Trophoblast cell (in vitro differentiated cells and primary cell): Measurements from ENCODE around the gene SLC41A2.
"Not testable (repeated sequence)": the region's sequence is repeated elsewhere in the genome, so short reads cannot be mapped to it uniquely, and the experiment has no call there.

Source experiments
- DNase-seq, 2 donors: peaks; one replicate each; pipeline ENCODE4 v3.0.0-alpha.2; 2016
- H2AFZ ChIP-seq: 2 replicates; pipeline ENCODE4 v1.6.1; 2013; ENCODE audit warnings: low read length, moderate library complexity, mild to moderate bottlenecking; ENCODE audit not compliant: insufficient read depth, poor library complexity
- H2AK5ac ChIP-seq: 2 replicates; pipeline ENCODE4 v1.6.1; 2013; ENCODE audit warnings: mild to moderate bottlenecking, low read length
- H2BK120ac ChIP-seq: 2 replicates; pipeline ENCODE4 v1.6.1; 2013; ENCODE audit warnings: low read length, mild to moderate bottlenecking, moderate library complexity; ENCODE audit not compliant: insufficient read depth, poor library complexity
- H2BK12ac ChIP-seq: 2 replicates; pipeline ENCODE4 v1.6.1; 2013; ENCODE audit warnings: mild to moderate bottlenecking, low read length, moderate library complexity
- H2BK5ac ChIP-seq: 2 replicates; pipeline ENCODE4 v1.6.1; 2013; ENCODE audit warnings: low read length, low read depth, moderate library complexity, mild to moderate bottlenecking; ENCODE audit not compliant: poor library complexity
- H3K14ac ChIP-seq: 2 replicates; pipeline ENCODE4 v1.6.1; 2013; ENCODE audit warnings: mild to moderate bottlenecking, low read length
- H3K18ac ChIP-seq: 2 replicates; pipeline ENCODE4 v1.6.1; 2013; ENCODE audit warnings: mild to moderate bottlenecking, low read length
- H3K23ac ChIP-seq: 2 replicates; pipeline ENCODE4 v1.6.1; 2013; ENCODE audit warnings: low read length
- H3K27ac ChIP-seq: 2 replicates; pipeline ENCODE4 v1.5.1; 2013; ENCODE audit warnings: low read depth, mild to moderate bottlenecking, inconsistent platforms, low read length, moderate library complexity
- H3K27me3 ChIP-seq: 2 replicates; pipeline ENCODE4 v1.6.1; 2013; ENCODE audit warnings: inconsistent platforms, mild to moderate bottlenecking, low read length, moderate library complexity; ENCODE audit not compliant: insufficient read depth
- H3K36me3 ChIP-seq, 2 experiments: 1 replicate in 1 of 2; 2 replicates in 1 of 2; pipeline ENCODE4 v1.6.1; 2013; ENCODE audit warnings: low read length in 2 of 2, mild to moderate bottlenecking in 2 of 2, moderate library complexity in 1 of 2; ENCODE audit not compliant: insufficient read depth in 2 of 2, control insufficient read depth in 1 of 2
- H3K4ac ChIP-seq: 2 replicates; pipeline ENCODE4 v1.6.1; 2013; ENCODE audit warnings: low read depth, mild to moderate bottlenecking, low read length, moderate library complexity
- H3K4me1 ChIP-seq, 2 experiments: 1 replicate in 1 of 2; 2 replicates in 1 of 2; pipeline ENCODE4 v1.6.1; 2013; ENCODE audit warnings: low read length in 2 of 2, mild to moderate bottlenecking in 2 of 2, moderate library complexity in 1 of 2; ENCODE audit not compliant: insufficient read depth in 2 of 2, control insufficient read depth in 1 of 2
- H3K4me2 ChIP-seq: 2 replicates; pipeline ENCODE4 v1.6.1; 2013; ENCODE audit warnings: inconsistent platforms, mild to moderate bottlenecking, low read length, moderate library complexity
- H3K4me3 ChIP-seq: 2 replicates; pipeline ENCODE4 v1.5.1; 2013; ENCODE audit warnings: mild to moderate bottlenecking, low read depth, low read length, inconsistent platforms
- H3K79me1 ChIP-seq: one replicate; pipeline ENCODE4 v1.6.1; 2013; ENCODE audit warnings: low read length
- H3K79me2 ChIP-seq: 2 replicates; pipeline ENCODE4 v1.6.1; 2013; ENCODE audit warnings: low read length, mild to moderate bottlenecking; ENCODE audit not compliant: control insufficient read depth, insufficient read depth, poor library complexity
- H3K9ac ChIP-seq: 2 replicates; pipeline ENCODE4 v1.6.1; 2013; ENCODE audit warnings: mild to moderate bottlenecking, low read length
- H3K9me3 ChIP-seq: 2 replicates; pipeline ENCODE4 v1.6.1; 2013; ENCODE audit warnings: low read depth, mild to moderate bottlenecking, control low read depth, inconsistent platforms, low read length; ENCODE audit not compliant: insufficient read depth
- H4K12ac ChIP-seq: 2 replicates; pipeline ENCODE4 v1.6.1; 2013; ENCODE audit warnings: low read depth, mild to moderate bottlenecking, low read length, moderate library complexity
- H4K8ac ChIP-seq: 2 replicates; pipeline ENCODE4 v1.6.1; 2013; ENCODE audit warnings: low read depth, mild to moderate bottlenecking, low read length, moderate library complexity
- H4K91ac ChIP-seq: one replicate; pipeline ENCODE4 v1.6.1; 2013; ENCODE audit warnings: low read depth, mild to moderate bottlenecking, low read length, moderate library complexity
- WGBS: extraction: QIAGEN DNeasy Blood & Tissue Kit; methylation state at CpG from one replicate; pipeline ENCODE4 v1.1.7; 2013; ENCODE audit warnings: missing lambda C conversion rate; ENCODE audit not compliant: insufficient read length, insufficient coverage; ENCODE audit errors: extremely low coverage; 5-methylcytosine and 5-hydroxymethylcytosine counted together

The SLC41A2 gene

DNA sequence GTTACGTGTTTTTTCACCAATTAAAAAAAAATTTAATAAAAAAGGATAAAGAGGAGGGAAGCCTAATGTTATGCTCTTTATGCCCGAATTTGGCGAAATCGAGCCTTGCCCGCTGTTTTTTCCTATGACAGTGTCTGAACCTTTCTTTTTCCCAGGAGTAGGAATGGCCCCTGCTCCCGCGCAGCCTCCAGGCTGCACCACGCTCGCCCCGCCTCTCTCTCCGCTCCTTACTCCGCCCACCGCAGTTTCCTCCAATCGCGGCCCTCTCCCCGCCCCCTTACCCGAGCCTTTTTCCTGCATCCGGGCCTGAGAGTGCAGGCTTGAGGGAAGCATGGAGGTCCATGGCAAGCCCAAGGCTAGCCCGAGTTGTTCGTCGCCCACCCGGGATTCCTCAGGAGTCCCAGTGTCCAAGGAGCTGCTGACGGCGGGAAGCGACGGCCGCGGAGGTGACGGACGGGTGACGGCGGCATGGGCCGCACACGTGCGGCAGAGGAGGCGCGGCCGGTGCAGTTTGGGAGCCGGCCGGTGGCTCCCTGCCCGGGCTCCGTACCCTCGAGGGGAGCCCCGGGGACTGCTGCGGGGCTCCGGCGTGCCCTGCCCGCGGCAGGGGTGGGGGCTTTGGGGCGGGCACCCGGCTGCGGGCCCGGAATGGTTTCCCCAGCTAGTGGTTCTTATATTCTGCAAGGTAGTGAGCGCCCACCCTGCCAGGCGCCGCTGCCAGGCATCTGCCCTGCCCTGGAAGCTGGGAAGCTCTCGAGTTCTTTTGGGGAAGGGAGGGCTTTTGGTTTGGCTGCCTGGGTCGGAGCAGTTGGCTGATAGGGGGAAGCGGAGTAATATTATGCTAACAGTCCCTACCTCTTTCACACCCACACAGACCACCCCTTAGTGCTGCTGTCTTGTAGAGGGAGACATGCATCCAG is 28.2 kb upstream of the SLC41A2 start, which contains the start of gene NOPCHAP1:
TSS of gene NOPCHAP1 (plus strand) at position 295 of the 920 bp plus-strand sequence. CDS start at position 332, 37 bp downstream.
- DNase-seq, result peak; percentile 87 to 89
- Histone ChIP-seq H2BK5ac (peak within 1 kb of the TSS; percentile 87), H3K23ac (no peak within 1 kb of the TSS)

DNA sequence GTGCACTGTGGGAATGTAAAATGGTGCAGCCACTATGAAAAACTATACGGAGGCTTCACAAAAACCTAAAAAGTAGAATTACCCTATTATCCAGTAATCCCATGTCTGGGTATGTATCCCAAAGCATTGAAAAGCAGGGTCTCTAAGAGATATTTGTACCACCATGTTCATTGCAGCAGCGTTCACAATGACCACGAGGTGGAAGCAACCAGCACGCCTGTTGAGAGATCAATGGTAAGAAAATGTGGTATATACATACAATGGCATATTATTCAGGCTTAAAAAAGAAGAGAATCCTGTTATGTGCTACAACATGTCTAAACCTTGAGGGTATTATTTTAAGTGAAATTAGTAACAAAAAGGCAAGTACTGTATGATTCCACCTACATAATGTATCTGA is 27.1 kb upstream of the SLC41A2 start:
- Histone ChIP-seq H2AFZ (no peak overlapping the region), H3K4me2 (no peak overlapping the region), H4K8ac (no peak overlapping the region), H3K27ac (no peak overlapping the region), H3K79me1 (peaks cover 6% of the 10 kb centered on the region), H2AK5ac (no peak overlapping the region), H3K23ac (no peak overlapping the region), H3K27me3 (no peaks in the 10 kb centered on the region), H3K9me3 (no peaks in the 10 kb centered on the region), H2BK5ac (no peak overlapping the region), H2BK120ac (no peak overlapping the region), H4K12ac (no peak overlapping the region), H2BK12ac (no peak overlapping the region), H3K18ac (no peak overlapping the region), H3K4me3 (no peak overlapping the region), H4K91ac (no peak overlapping the region), H3K4ac (no peak overlapping the region), H3K9ac (no peak overlapping the region), H3K14ac (no peak overlapping the region), H3K36me3 (no peaks in the 10 kb centered on the region), H3K79me2 (peaks cover 5% of the 10 kb centered on the region), H3K4me1 (peaks cover 3 to 4% of the 10 kb centered on the region in 2 experiments)
- DNase-seq, result peak in 1 of 2 donors; percentile 35
- no CpG with 5 or more reads among the region's 4 CpGs for WGBS

More for the DNA sequence above, 28.2 kb upstream of the SLC41A2 start, which contains the start of gene NOPCHAP1:
- Histone ChIP-seq H3K18ac (peak within 1 kb of the TSS; percentile 88), H2BK120ac (peak within 1 kb of the TSS; percentile 94), H3K4me2 (peak within 1 kb of the TSS; percentile 94), H3K36me3 (peaks cover 0 to 3% of the 10 kb centered on the region in 2 experiments), H3K27me3 (no peaks in the 10 kb centered on the region), H3K27ac (peak within 1 kb of the TSS; percentile 80), H2BK12ac (peak within 1 kb of the TSS; percentile 23), H2AFZ (peak within 1 kb of the TSS; percentile 99), H3K14ac (peak within 1 kb of the TSS; percentile 92), H4K12ac (peak within 1 kb of the TSS; percentile 86), H3K4me3 (peak within 1 kb of the TSS; percentile 93), H4K8ac (peak within 1 kb of the TSS; percentile 93), H3K79me1 (peaks cover 6% of the 10 kb centered on the region), H3K4ac (peak within 1 kb of the TSS; percentile 47), H2AK5ac (no peak within 1 kb of the TSS), H3K9me3 (no peaks in the 10 kb centered on the region), H4K91ac (peak within 1 kb of the TSS; percentile 83), H3K79me2 (peaks cover 5% of the 10 kb centered on the region), H3K9ac (peak within 1 kb of the TSS; percentile 95), H3K4me1 (peaks cover 3 to 4% of the 10 kb centered on the region in 2 experiments)
- WGBS, result no CpG with 5 or more reads among the region's 59 CpGs

DNA sequence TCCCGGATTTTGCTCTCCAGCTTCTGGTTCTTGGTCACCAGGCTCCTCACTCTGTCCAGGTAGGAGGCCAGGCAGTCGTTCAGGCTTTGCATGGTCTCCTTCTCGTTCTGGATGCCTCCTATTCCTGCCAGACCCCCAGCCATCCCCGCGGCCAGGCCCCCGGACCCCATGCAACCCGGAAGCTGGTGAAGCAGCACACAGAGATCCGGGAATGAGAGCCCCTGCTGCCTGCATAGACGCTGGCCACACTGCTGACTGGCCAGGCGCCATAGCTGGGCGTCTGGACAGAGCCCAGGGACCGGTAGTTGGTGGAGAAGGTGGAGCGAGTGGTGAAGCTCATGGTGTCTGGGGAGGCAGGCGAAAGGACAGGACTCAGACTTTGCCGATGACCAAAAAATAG is 19.6 kb upstream of the SLC41A2 start:
- H3K79me1 ChIP-seq, H3K23ac ChIP-seq, H3K4me2 ChIP-seq, H3K4me3 ChIP-seq, DNase-seq, H3K18ac ChIP-seq, H3K9me3 ChIP-seq, H3K9ac ChIP-seq, H4K8ac ChIP-seq, H3K79me2 ChIP-seq, H2BK5ac ChIP-seq, H2AK5ac ChIP-seq, H4K91ac ChIP-seq, H3K36me3 ChIP-seq, H2BK12ac ChIP-seq, H4K12ac ChIP-seq, H3K27ac ChIP-seq, H3K4me1 ChIP-seq, H2AFZ ChIP-seq, H3K14ac ChIP-seq, H2BK120ac ChIP-seq, H3K27me3 ChIP-seq, H3K4ac ChIP-seq: not testable (repeated sequence)
- no CpG with 5 or more reads among the region's 15 CpGs for WGBS

DNA sequence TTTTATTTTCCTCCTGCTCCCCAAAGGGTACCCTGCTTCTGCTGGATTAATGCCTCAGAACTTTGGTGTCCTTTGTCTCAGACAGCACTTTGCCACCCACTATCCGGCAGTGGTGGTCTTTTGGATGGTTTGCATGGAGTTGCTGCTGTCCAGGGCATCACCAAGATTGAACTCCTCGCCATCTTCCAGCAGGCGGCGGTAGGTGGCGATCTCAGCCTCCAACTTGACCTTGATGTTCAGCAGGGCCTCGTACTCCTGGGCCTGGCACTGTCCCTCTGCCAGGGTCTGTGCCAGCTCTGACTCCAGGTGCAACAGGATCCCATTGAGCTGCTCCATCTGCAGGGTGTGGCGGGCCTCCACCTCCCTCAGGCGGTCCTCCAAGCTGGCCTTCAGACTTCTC is 18.6 kb upstream of the SLC41A2 start:
- Histone ChIP-seq H3K18ac (no peak overlapping the region), H3K4me3 (no peak overlapping the region), H2BK12ac (no peak overlapping the region), H3K79me1 (peaks cover 2% of the 10 kb centered on the region), H3K4ac (no peak overlapping the region), H3K27ac (no peak overlapping the region), H4K91ac (no peak overlapping the region), H2AK5ac (no peak overlapping the region), H3K4me2 (no peak overlapping the region), H2BK120ac (no peak overlapping the region), H3K9me3 (peaks cover 1% of the 10 kb centered on the region), H4K12ac (no peak overlapping the region), H4K8ac (no peak overlapping the region), H3K23ac (peak overlapping the region; percentile 37), H3K9ac (no peak overlapping the region), H3K27me3 (no peaks in the 10 kb centered on the region), H3K36me3 (no peaks in the 10 kb centered on the region), H2BK5ac (no peak overlapping the region), H3K79me2 (no peaks in the 10 kb centered on the region), H2AFZ (no peak overlapping the region), H3K4me1 (no peaks in the 10 kb centered on the region), H3K14ac (no peak overlapping the region)
- no peak for DNase-seq
- WGBS, result no CpG with 5 or more reads among the region's 8 CpGs
